GM12872 (cell line): ENCODE results near the gene CCDC201.
A peak's percentile ranks its signal among the peaks of the same experiment; 100 is the strongest.

Source experiments
- TF ChIP-seq, protein P1 (sequence below): IDR thresholded peaks from 3 replicates; pipeline ENCODE4 v1.5.1; 2011; ENCODE audit warnings: low read depth, mild to moderate bottlenecking, low read length, moderate library complexity; ENCODE audit not compliant: insufficient read depth

The CCDC201 gene

DNA sequence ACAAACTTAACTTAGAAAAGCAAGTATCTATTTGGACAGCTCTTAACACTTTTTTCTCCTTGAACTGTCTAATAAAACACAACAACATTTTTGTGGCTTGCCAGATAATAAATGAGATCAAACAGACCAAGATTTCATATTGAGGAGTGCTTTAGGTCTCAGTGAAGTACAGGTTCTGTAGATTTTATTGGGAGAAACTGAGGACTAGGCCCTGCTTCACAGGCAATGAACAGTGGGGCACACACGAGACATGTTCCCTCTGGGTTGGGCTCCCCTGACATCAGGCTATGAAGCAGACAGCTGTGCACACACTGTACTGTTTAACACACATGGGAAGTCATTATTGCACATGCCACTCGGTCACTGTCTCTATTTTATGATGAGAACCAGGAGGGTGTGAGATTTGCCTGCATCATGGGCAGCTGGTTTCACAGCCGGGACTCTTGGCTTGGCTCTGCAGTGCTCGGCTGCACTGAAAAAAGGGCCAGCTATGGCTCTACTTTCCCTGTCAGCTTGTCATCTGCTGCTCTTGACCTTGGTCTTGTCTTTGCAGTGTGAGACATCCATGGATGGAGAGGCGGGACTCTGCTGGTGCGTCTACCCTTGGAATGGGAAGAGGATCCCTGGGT lies 19.6 kb upstream of the CCDC201 start:
- TF ChIP-seq, protein P1, sequence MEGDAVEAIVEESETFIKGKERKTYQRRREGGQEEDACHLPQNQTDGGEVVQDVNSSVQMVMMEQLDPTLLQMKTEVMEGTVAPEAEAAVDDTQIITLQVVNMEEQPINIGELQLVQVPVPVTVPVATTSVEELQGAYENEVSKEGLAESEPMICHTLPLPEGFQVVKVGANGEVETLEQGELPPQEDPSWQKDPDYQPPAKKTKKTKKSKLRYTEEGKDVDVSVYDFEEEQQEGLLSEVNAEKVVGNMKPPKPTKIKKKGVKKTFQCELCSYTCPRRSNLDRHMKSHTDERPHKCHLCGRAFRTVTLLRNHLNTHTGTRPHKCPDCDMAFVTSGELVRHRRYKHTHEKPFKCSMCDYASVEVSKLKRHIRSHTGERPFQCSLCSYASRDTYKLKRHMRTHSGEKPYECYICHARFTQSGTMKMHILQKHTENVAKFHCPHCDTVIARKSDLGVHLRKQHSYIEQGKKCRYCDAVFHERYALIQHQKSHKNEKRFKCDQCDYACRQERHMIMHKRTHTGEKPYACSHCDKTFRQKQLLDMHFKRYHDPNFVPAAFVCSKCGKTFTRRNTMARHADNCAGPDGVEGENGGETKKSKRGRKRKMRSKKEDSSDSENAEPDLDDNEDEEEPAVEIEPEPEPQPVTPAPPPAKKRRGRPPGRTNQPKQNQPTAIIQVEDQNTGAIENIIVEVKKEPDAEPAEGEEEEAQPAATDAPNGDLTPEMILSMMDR: no peak

- TF ChIP-seq, protein P1: no peak
These were observed 18.9 kb upstream of the CCDC201 start for GRCh38 chr7:45891462-45892402.

DNA sequence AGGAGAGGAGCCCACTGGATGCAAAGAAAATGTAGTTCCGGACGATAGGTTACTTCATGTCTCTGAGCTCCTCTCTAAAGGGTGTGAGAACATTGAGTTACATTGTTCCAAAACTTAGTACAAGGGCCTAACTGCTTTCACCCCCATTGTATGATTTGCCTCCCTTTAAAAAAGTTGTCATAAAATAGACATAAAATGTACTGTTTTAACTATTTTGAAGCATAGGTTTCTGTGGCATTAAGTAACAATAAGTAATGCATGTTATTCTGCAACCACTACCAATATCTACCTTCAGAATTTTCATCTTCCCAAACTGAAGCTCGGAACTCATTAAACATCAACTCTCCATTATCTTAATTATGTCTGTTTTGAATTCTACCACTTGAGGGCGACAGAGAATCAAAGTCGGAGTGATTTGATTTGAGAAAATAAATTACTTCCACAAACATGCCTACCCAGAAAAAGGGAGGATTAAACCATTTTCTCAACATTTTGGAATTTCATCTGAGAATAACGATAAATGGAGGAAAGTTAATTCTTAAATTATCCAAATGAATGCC lies 18.1 kb upstream of the CCDC201 start:
- TF ChIP-seq, protein P1: peak; percentile 55

GRCh38 chr7:45890125-45890901 lies 17.4 kb upstream of the CCDC201 start:
- TF ChIP-seq, protein P1: no peak

GRCh38 chr7:45889367-45890067 lies 16.6 kb upstream of the CCDC201 start:
- TF ChIP-seq, protein P1: no peak

DNA sequence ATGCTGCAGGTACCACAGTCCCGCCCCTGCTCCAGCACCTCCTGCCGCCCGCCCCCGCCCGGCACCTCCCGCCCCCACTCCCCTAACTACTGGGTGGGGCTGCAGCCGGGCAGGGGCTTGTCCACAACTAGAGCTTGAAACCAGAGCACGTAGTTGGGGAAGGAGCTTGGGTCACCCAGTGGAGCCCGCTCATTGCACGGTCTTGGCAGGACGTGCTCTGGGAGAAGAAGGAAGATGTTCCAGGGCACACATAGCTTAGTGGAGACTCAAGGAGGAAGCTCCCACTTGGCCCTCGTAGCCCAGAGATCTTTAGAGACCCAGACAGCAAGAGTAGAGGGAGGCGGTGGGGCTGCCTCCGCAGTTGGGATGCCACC lies 16.1 kb upstream of the CCDC201 start:
- TF ChIP-seq, protein P1: no peak
